ENCODE measurements around the gene EGLN2. TPM values are rescaled to one million over a fixed set of nuclear protein-coding genes. Genes with fewer than 3 reads are reported as not detected.
"Not testable (repeated sequence)": the region's sequence is repeated elsewhere in the genome, so short reads cannot be mapped to it uniquely, and the experiment has no call there.

Gene EGLN2
- total and polyA plus RNA-seq, 2 donors (not counting 3 experiments of a cell fraction or from before 2014, with no cell fraction given) = 118 to 152 TPM

GRCh38 chr19:40815223-40815622 is 16.2 kb downstream of the EGLN2 start:
- H3K79me2 ChIP-seq (ENCODE audit: control insufficient read depth, insufficient read depth, low read length) = no peaks in the 10 kb centered on the region
- BruUV-seq (replicated peaks) = no TSS peak
- dilution Hi-C loops (cut with MboI; ENCODE audit: extremely low pct_ligation_motif_present, low sequenced_read_pairs) = no loop called here
- H3K27me3 ChIP-seq (ENCODE audit: control insufficient read depth in 2 of 2, insufficient read depth in 2 of 2, low read length in 2 of 2) = peaks cover 3 to 8% of the 10 kb centered on the region in 2 experiments
- intact Hi-C loops (cut with micrococcal nuclease) = loop anchor here (5.0 kb wide), 1 partner anchor 312 kb away; no protein-coding TSS in a partner anchor
- DNase-seq (ENCODE audit: low read depth, low spot score) (no peak), FAIRE-seq (no peak)
- no peak overlapping the region for H3K4me3 ChIP-seq (replicated peaks in 1 of 3; ENCODE audit: insufficient read depth in 1 of 3, low read depth in 1 of 3, low read length in 3 of 3)
- H3K9ac ChIP-seq (replicated peaks; ENCODE audit: extremely low read depth, insufficient read depth, low read length) = no peak overlapping the region
- H3K9me3 ChIP-seq (replicated peaks; ENCODE audit: control insufficient read depth, insufficient read depth, low read length) = no peaks in the 10 kb centered on the region
- H3K27ac ChIP-seq (ENCODE audit: insufficient read depth, low read depth, low read length) = no peak overlapping the region
- H3K36me3 ChIP-seq (ENCODE audit: control insufficient read depth in 2 of 2, extremely low read depth in 1 of 2, insufficient read depth in 2 of 2, low read length in 2 of 2) = no peaks in the 10 kb centered on the region
- ChIA-PET POLR2A (no interaction called here), CTCF (no interaction called here)
- H3K4me1 ChIP-seq (ENCODE audit: control insufficient read depth, extremely low read depth, insufficient read depth, low read length) = peaks cover 11% of the 10 kb centered on the region
- no peaks in the 10 kb centered on the region for H3K9me1 ChIP-seq (replicated peaks; ENCODE audit: control insufficient read depth, extremely low read depth, insufficient read depth, low read length)
- no peak overlapping the region for H2AFZ ChIP-seq (ENCODE audit: low read depth, low read length)
- TF ChIP-seq GATA2 (IDR thresholded peaks at IDR 0.05; ENCODE audit: insufficient read depth, insufficient read length, low read depth, low read length) (no peak), MYC (IDR thresholded peaks at IDR 0.05; ENCODE audit: low read depth, low read length) (no peak), POLR2AphosphoS5 (IDR thresholded peaks at IDR 0.05; ENCODE audit: insufficient read depth, low read depth, low read length) (no peak), FOS (IDR thresholded peaks at IDR 0.05; ENCODE audit: borderline replicate concordance, insufficient read depth, low read length) (no peak)
- no peak overlapping the region for H3K4me2 ChIP-seq (ENCODE audit: insufficient read depth, low read length)
- no peaks in the 10 kb centered on the region for H4K20me1 ChIP-seq (replicated peaks; ENCODE audit: control insufficient read depth, extremely low read depth, insufficient read depth, low read length)

- peak overlapping the region; percentile 87 for H2AFZ ChIP-seq (ENCODE audit: low read depth, low read length)
- H3K4me1 ChIP-seq (ENCODE audit: control insufficient read depth, extremely low read depth, insufficient read depth, low read length); H3K79me2 ChIP-seq (ENCODE audit: control insufficient read depth, insufficient read depth, low read length); H3K4me3 ChIP-seq (replicated peaks in 1 of 3; ENCODE audit: insufficient read depth in 1 of 3, low read depth in 1 of 3, low read length in 3 of 3); BruUV-seq (replicated peaks); POLR2A ChIA-PET; DNase-seq (ENCODE audit: low read depth, low spot score); H3K36me3 ChIP-seq (ENCODE audit: control insufficient read depth in 2 of 2, extremely low read depth in 1 of 2, insufficient read depth in 2 of 2, low read length in 2 of 2); H3K27me3 ChIP-seq (ENCODE audit: control insufficient read depth in 2 of 2, insufficient read depth in 2 of 2, low read length in 2 of 2); H4K20me1 ChIP-seq (replicated peaks; ENCODE audit: control insufficient read depth, extremely low read depth, insufficient read depth, low read length); H3K27ac ChIP-seq (ENCODE audit: insufficient read depth, low read depth, low read length); H3K9me3 ChIP-seq (replicated peaks; ENCODE audit: control insufficient read depth, insufficient read depth, low read length); dilution Hi-C loops (cut with MboI; ENCODE audit: extremely low pct_ligation_motif_present, low sequenced_read_pairs); H3K9ac ChIP-seq (replicated peaks; ENCODE audit: extremely low read depth, insufficient read depth, low read length); H3K9me1 ChIP-seq (replicated peaks; ENCODE audit: control insufficient read depth, extremely low read depth, insufficient read depth, low read length): not testable (repeated sequence)
- peak; percentile 89 for FAIRE-seq
- peak overlapping the region; percentile 53 for H3K4me2 ChIP-seq (ENCODE audit: insufficient read depth, low read length)
- intact Hi-C loops (cut with micrococcal nuclease) = loop anchor here (1.0 to 5.0 kb wide), 2 partner anchors 155 to 309 kb away; no protein-coding TSS in a partner anchor
- TF ChIP-seq, protein P1, sequence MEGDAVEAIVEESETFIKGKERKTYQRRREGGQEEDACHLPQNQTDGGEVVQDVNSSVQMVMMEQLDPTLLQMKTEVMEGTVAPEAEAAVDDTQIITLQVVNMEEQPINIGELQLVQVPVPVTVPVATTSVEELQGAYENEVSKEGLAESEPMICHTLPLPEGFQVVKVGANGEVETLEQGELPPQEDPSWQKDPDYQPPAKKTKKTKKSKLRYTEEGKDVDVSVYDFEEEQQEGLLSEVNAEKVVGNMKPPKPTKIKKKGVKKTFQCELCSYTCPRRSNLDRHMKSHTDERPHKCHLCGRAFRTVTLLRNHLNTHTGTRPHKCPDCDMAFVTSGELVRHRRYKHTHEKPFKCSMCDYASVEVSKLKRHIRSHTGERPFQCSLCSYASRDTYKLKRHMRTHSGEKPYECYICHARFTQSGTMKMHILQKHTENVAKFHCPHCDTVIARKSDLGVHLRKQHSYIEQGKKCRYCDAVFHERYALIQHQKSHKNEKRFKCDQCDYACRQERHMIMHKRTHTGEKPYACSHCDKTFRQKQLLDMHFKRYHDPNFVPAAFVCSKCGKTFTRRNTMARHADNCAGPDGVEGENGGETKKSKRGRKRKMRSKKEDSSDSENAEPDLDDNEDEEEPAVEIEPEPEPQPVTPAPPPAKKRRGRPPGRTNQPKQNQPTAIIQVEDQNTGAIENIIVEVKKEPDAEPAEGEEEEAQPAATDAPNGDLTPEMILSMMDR (IDR thresholded peaks at IDR 0.05; ENCODE audit: extremely low read depth in 1 of 2, insufficient read depth in 1 of 2, low read depth in 1 of 2, low read length in 2 of 2) = peak; percentile 16 to 38
- CTCF ChIA-PET = interaction anchor here (0.8 to 2.8 kb wide), 13 partner anchors 8 to 173 kb away, joined by 3 to 64 read pairs (median 5); partner anchors contain the start of genes COQ8B, EGLN2, ITPKC and RAB4B
Measured at GRCh38 chr19:40818480-40819399, 19.7 kb downstream of the EGLN2 start.

All from endothelial cell of umbilical vein (primary cell).